HPDE6-E6E7 (cell line): ENCODE data around the gene RGS6.

ENCODE experiments used
- DNase-seq: peaks from one replicate; pipeline ENCODE4 v3.0.0; 2011; ENCODE audit warnings: missing footprints; ENCODE audit errors: extremely low spot score

RGS6 gene

DNA sequence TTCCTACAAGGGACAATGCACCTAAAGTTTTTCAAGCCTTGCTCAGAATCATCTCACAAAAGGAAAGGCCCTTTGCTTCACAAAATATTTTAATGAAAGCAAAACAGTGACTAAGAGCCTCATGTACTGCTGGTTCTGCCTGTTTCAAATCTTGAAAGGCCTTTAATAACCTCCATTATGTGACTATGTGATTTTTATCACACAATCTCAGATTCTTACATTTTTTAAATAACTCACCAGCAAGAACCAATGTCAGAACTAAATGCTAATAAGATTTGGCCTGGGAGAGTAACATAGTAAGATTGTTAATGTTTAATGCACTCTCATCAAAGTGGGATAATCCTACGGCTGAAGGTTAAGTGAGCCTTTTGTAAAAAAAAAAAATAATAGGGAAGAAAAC is 378.9 kb downstream of the RGS6 start:
- no peak for DNase-seq

DNA sequence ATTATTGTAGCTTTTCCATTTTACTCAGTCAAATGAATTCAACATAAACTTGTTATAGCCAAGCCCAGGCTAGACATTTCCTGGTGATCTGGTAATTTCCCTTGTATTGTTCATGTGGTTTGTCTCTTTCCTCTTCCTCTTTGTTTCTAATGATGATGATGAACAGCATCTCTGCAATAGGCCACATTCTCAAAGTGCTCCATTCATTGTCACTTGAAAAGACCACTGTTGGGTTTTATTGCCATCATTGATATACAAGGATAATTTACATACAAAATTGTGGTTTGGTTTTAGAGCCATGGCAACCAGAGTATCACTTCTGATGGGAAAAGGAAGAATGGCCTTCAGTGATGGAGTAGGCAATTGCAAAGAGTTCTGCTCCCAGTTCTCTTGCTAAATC is 379.3 kb downstream of the RGS6 start:
- DNase-seq = no peak

- no peak for DNase-seq
Observed at GRCh38 chr14:72314808-72315435, 382.7 kb downstream of the RGS6 start.

DNA sequence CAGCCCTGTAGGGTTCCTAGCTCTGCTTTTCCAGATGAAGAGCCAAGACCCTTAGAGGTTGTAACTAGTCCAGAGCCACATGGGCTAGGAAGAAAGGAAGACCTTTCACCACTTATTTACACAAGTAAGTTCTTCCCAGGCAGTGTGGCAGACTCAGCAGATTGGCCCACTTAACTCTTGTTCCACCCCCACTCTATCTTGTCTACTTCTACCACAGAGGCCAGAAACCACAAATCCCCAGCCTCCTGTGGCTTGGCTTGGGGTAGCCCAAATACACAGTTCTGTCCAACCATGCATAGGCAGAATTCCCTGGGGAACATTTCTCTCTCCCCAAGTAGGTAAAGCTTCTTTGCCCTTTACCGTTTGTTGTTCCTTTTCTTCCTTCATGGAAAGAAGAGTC is 383.5 kb downstream of the RGS6 start:
- no peak for DNase-seq

DNA sequence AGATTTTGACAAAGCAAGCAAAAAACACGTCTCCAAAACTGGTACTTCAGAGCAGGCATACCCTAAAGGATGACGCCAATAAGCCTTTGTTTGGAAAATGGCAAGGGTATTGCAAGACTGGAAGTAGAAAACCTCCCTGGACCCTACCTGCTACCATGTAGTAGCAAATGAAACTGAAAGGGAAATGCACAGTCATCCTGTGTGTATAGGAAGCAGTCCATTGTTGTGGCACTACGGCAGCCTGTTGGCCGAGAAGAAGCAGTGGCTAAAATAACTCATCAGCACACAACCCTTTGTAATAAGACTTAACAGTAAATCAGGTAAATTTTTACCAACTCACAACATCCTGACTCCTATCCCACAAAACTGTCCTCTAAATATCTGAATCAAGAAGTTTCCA is 386.4 kb downstream of the RGS6 start:
- DNase-seq = no peak

DNA sequence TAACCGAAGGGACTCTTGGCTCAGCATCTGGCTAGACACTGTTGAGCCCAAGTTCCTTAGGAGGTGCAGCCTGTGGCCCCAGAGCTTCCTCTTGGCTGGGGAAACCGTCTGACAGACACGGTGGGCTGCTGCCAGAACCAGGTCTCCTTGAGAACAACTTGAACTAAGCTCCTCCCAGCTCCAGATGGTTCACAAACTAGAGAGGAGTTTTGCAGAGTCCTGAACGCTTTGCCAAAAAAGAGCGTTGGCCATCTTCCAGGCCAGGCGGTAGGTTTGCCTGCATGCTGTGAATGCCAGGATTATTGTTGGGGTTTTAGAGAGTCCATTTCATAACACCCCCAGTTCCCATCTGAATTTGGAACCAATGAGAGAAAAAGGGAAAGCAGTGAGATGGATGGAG is 399.8 kb downstream of the RGS6 start:
- no peak for DNase-seq

DNA sequence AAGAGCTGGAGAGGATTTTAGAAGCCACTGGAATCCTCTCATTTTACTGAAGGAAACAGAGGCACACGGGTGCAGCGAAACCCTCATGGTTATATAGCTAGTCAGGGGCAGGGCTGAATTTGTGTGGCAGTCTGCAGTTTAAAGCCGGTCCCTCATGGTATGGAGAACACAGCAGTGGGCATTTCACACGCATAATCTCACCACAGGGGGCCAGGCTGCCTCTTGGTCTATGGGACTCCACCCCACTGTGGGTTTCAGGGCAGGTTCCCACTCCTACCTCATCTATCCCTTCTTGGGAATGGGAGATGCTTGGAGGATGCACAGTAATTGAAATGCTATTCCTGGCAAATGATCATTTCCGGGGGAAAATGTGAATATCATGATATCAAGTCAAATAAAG is 400.6 kb downstream of the RGS6 start:
- no peak for DNase-seq

GRCh38 chr14:72333357-72333756 is 401.1 kb downstream of the RGS6 start:
- DNase-seq = no peak

DNA sequence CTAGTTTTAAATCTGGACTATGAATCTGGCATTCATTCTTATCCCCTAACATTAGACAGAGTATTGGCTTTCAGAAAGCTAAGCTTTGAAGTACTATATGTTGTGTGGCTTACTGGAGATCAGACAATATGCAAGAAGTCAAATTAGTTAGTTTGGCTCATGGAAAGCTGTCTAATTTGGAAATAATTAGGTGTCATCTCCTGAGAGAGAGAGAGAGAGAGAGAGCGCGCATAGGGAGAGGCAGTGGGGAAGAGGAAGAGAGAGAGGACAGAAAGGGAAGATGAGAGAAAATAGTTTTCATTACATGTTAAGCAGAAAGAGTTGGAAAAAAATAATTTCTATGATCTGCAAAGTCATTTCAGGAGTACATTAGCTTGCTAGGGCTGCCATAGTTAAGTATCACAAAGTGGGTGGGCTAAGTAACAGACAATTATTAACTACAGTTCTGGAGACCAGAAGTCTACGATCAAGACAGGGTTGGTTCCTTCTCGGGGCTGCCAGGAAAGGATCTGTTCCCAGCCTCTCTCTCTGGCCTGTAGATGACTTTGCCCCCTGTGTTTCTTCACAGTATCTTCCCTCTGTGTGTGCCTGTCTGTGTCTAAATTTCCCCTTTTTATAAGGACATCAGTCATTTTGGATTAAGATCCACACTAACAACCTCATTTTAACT is 404.2 kb downstream of the RGS6 start:
- DNase-seq = no peak

- no peak for DNase-seq
Observed at GRCh38 chr14:72341237-72341636, 409.0 kb downstream of the RGS6 start.

DNA sequence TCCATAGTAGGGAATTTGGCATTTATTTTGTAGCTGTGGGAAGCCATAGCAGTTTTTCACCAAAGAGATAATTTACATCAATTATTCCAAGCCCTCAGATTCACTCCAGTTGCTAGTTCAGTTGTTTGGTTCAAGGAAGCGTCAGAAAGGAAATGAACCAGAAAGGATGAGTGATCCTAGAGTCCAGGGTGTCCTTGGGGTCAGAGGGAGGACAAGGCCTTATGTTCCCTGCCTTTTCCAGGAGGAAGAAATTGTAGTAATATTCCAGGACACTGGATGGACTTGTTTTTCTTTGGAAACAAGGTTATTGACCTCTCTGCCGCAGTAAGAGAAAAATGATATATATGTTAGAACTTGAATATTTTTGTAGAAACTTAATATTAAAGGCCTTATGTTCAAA is 409.5 kb downstream of the RGS6 start:
- no peak for DNase-seq

DNA sequence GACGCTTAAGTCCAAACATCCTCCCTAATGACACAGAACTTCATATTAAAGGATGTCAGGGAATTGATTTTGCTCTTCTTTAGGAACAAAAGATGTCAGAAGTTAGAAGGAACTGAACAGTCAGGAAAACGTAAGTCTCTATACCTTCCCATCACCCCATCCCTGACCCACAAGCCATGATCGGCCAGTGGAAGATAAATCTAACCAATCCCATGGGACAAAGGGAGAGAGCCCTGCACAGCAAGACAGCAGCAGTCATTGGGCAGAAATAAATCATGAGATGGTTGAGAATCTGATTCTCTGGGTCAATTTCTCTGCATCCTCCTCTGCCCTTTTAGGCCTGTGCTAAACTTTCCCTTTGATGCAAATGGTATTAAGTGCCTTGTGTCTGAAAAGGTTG is 414.9 kb downstream of the RGS6 start:
- DNase-seq = no peak

- DNase-seq = no peak
Observed at GRCh38 chr14:72350215-72350614, 418.0 kb downstream of the RGS6 start.

DNA sequence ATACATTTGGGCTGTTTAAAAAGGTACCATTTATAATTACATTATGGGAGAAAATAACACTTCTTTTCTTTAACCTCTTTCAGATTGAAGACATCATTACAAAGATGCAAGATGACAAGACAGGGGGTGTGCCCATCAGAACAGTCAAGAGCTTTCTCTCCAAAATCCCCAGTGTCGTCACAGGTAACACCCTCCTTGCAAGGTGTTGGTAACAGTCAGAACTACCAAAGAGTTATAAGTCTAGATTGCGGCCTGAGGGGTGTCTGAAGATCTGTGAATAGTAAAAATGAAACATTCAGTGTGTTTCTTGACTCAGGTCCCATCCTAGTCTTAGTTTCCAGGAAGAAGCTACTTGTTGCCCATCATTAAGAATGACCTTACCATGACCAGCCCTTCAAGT is 419.8 kb downstream of the RGS6 start:
- DNase-seq = no peak

GRCh38 chr14:72366619-72367018 is 434.4 kb downstream of the RGS6 start:
- DNase-seq = no peak

- DNase-seq = no peak
Observed at GRCh38 chr14:72369106-72369505, 436.9 kb downstream of the RGS6 start.

DNA sequence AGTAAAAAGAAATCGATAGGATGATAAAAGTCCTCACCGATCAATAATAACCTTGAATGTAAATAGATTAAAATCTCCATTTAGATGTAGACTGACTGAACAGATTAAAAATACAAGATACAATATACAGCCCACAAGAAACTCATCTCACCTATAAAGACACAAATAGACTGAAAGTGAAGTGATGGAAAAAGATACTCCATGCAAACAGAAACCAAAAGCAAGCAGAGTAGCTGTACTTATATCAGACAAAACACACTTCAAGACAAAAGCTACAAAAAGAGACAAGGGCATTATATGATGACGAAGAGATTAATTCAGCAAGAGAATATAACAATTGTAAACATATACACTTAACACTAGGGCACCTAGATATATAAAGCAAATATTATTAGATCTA is 444.8 kb downstream of the RGS6 start:
- no peak for DNase-seq

DNA sequence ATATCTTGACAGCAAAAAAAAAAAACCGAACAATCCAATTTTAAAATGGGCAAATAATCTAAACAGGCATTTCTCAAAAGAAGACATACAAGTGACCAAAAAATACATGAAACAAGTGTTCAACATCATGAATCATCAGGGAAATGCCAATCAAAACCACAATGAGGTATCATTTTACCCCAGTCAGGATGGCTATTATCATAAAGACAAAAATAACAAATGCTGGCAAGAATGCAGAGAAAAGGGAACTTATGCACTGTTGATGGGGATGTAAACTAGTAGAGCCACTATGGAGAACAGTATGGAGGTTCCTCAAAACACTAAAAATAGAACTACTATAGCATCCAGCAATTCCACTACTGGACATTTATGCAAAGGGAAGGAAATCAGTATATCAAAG is 448.2 kb downstream of the RGS6 start:
- no peak for DNase-seq

DNA sequence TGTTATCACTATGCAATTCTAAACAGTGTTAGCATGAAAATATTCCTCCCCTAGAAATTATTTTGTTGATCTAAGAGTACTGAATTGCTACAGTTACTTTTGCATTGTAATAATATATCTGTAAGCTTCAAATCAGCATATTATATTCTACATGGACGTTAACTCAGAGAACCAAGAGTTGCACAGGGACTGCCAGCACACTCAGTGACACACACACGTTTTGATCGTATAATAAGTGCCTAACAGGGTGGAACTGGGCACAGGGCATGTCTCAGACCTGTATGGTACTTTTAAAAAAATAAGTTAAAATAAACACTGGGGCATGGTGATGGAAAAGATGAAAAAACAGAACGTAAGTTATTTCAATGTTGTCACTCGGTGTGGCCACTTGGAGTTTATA is 451.6 kb downstream of the RGS6 start:
- no peak for DNase-seq

DNA sequence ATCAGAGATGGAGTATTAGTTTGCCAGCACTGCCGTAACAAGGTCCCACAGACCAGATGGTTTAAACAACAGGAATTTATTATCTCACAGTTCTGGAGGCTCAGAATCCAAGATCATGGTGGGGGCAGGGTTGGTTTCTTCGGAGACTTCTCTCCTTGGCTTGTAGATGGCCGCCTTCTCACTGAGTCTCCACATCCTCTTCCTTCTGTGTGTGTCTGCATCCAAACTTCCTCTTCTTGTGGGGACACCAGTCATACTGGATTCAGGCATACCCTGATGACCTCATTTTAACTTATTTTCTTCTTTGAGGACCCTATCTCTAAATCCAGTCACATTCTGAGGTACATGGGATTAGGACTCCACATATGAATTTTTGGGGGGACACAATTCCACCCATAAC is 455.5 kb downstream of the RGS6 start:
- DNase-seq = no peak

- no peak for DNase-seq
Observed at GRCh38 chr14:72389200-72389599, 457.0 kb downstream of the RGS6 start.

DNA sequence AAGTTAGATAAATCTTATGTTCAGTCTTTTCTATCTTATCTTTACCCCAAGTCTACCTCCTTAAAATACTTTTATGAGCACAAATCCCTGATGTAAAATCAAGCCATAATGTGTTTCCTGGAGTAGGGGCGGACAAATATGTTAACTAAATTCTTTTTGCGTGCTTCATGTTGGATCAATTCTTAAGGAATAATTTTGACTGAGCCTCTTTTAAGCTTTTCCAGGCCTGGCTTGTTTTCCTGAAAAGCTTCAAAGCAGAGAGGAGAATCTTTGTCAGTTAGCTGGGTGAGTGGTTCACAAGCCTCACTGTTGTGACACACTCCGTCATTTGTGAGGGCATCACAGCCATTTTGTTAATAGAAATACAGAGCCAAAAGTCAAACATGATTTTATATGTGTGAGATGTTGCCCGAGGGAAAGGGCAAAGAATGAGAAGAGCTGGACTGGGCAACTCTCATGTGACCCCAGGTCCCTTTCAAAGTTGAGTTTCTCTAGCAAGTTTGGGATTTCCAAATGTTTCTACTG is 468.9 kb downstream of the RGS6 start:
- no peak for DNase-seq

GRCh38 chr14:72401632-72402376 is 469.6 kb downstream of the RGS6 start:
- DNase-seq = no peak
